Ureter (tissue), 1 donor: ENCODE data around the gene PTCHD4. TPM values are rescaled to one million over a fixed set of nuclear protein-coding genes. Genes with fewer than 3 reads are reported as not detected.

Source experiments
- DNase-seq: peaks from one replicate; pipeline ENCODE4 v3.0.0-alpha.2; 2020; ENCODE audit warnings: low spot score
- total RNA-seq: library from RNA; stranded (reverse); gene quantifications from one replicate; pipeline ENCODE4 v1.2.4, GENCODE V29; 2023
- donor health status: DM: yes; HTN: yes; CAD: no.

The PTCHD4 gene
- total RNA-seq, 1 donor from 2014 or later: 1.1 TPM

GRCh38 chr6:48099713-48100587 lies 11.0 kb downstream of the PTCHD4 start:
- DNase-seq: no peak

DNA sequence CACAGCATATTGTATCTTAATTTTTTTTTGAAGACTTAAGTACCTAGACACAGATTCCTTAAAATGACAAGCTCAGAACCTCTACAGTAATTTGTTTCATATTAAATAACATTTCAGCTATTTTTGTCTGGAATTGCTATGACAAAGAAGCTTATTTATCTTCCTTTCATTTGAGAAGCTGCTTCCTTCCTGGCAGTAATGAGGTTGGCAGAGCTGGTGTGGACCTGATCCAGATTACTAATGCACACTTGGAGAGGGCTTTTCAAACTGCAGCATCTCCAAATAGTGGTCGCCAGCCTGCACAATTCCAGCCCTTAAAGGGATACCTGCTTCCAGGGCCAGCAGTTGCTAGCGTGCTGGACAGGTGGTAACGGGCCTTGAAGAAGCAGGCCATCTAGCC lies 12.1 kb downstream of the PTCHD4 start:
- no peak for DNase-seq

- DNase-seq: no peak
Observed at GRCh38 chr6:48092550-48093217, 18.3 kb downstream of the PTCHD4 start.

DNA sequence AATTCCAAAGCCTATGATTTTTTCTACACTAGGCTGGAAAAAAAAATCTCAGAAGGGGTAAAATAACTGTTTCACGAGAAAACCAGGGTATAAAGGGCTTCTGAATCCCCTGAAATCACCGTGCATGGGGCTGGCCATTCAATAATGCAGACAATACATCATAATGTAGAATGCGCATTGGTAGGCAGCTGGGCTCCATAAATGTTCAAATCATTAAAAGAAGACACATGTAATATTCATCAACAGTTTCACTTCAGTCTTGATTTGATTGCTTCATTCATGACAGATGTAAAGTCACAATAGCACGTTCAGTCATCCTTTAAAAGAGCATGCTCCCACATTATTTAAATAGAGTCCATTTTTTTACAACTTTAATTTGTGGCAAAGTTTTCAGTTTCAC lies 20.5 kb downstream of the PTCHD4 start:
- no peak for DNase-seq

DNA sequence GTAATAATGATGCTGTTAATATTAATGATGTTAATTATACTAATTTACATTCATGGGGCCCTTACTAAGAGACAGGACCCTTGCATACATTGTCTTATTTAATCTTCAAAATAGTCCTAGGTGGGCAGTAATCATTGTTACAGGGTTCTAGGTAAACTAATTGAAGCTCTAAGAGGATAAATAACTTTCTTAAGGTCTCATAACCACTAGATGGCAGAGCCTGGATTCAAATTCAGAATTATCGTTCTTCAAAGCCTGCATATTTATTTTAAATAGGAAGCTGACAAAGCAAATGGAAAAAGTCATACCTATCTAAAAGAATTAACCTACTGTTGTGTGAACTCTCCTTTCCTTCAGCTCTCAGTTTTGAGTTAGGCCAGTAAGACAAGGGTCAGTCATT lies 23.5 kb downstream of the PTCHD4 start:
- DNase-seq: no peak

DNA sequence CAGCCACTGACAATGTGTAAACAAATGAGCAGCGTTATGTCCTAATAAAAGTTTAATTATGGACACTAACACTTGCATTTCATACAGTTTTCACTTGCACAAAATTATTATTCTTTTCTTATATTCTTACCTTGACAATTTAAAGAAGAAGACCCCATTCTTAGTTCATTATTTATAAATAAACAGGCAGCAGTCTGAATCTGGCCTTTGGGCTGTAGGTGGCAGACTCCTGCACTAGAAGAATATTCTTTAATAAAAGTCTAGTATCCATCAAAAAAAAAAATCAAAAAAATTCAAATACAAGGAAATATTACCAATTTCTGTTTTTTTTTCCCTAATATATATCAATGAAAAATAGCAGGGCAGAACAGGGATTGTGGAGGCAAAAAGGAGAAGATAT lies 24.8 kb downstream of the PTCHD4 start:
- DNase-seq: no peak

GRCh38 chr6:48085131-48085741 lies 25.8 kb downstream of the PTCHD4 start:
- DNase-seq: no peak

GRCh38 chr6:48084201-48084600 lies 26.8 kb downstream of the PTCHD4 start:
- no peak for DNase-seq

- no peak for DNase-seq
Observed at GRCh38 chr6:48080227-48081009, 30.6 kb downstream of the PTCHD4 start.

DNA sequence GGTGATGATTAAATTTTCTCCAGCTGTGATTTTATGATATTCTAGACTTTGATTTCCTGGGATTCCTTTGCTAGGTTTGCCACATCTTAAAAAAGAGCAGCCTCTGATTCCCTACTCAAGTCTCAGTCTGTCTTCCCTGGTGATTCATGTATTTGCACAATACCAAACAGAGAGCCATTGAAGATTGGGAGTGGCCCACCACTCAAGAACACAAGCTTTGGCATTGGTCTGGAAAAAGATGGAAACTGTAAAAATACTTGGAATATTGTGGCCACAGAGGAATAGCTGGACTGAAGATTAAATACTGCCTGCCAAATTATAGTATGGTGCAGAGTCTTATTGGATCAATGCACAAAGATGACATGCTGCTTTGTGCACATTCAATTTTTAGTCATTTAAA lies 32.9 kb downstream of the PTCHD4 start:
- DNase-seq: no peak

- DNase-seq: no peak
Observed at GRCh38 chr6:48075181-48075580, 35.8 kb downstream of the PTCHD4 start.

DNA sequence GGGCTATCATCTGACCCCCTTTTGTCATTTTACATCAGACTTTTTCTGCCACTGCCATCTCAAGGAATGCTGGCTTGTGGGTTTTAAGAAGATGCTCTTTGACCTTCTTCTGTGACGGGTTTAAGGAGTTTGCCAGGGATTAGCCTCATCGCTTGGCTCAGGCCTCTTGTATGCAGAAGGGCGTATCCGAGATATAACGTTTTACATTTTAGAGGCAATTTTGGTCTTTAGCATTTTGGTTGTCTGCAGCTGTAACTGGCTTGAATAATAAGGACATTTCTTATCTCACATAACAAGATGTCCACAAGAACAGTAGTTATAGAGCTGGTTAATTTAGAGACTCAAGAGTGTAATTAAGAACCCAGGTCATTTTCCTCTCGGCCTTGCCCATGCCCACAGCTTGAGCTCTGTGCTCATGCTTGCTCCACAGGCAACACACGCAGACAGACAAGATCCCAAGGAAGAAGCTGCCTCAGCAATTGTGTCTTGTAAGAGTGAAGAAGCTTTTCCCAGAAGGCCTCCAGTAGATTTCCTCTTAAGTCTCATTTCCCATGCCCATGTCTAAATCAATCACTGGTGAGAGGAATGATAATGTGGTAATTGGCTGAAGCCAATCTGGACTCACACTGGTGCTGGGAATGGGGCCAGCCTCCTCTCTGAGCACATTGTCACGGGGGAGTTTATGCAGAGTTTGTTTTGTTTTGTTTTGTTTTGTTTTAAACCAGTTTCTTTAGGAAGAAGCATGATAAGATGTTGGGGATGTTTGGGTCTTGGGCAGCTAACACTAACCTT lies 36.8 kb downstream of the PTCHD4 start:
- DNase-seq: no peak

DNA sequence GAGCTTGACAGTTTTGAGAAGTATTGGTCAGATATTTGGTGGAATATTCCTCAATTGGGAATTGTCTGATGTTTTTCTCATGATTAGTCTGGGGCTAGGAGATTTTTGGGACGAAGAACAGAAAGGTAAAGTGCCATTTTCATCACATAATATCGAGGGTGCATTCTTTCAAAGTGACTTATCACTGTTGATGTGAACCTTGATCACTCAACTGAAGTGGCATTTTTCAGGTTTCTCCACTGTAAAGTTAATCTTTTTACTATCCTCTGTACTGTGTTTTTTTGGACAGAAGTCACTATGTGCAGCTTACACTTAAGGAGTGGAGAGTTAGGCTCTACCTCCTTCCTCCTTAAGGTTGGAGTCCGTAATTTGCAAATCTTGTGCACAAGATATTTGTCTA lies 39.2 kb downstream of the PTCHD4 start:
- DNase-seq: no peak

GRCh38 chr6:48069280-48069679 lies 41.7 kb downstream of the PTCHD4 start:
- no peak for DNase-seq

DNA sequence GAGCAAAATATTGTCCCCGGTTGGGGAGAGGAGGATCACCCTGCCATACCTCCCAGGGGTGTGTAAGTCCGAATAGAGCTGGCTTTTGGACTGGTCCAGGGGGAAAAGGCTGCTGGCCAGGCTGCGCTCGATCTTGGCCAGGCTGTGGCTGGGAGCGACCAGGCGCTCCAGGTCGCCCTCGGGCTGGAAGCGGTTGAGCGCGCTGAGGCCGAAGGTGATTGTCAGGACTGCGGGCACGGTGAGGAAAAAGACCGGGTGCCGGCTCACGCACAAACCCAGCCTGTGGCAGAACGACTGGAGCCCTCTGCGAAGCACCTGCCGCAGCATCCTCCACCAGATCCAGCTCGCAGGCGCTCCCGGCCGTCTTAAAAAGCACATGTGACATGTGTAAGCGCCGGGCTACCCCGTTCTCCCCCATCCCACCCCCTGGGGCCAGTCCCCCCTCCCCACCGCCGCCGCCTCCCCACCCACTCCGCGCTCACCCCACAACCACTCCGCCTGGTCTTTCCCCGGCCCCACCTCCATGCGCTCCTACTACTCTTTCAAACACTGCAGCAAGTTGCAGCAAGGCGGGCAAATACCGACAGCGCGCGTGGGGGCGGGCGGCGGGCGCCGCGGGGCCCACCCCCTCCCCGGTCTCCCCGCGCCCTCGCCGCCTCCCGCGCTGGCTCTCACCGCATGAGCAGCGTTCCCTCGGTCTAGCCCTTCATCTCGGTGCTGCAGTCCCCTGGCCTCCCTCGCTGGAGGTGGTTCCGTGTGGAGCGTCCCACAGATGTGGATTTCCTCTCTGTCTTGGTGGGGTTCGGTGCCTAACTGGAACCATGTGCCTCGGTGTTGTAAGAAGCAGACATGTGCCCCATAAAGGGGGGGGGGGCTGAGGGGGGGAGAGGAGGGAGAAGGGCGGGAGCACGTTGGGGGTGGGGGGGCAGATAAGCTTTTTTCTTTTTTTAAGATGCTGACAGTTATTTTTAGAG lies 42.4 kb downstream of the PTCHD4 start:
- no peak for DNase-seq

DNA sequence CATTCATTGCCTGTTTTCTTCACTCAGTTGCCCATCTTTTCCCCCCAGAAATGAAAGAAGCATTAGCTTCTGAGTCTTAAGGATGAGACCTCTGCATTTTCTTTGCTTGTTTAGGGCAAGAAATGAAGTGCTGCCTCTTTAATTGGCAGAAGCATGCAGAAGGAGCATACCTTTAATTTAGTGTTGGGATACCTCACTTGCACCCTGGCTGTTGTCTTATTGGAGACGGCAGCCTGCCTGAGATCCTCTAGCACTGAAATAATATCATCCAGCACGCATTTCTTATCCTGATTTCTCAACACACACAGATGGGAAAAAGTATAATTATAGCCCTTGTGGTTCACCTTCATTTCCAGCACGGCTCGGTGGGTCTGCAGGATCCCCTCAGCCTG lies 43.1 kb downstream of the PTCHD4 start:
- no peak for DNase-seq

GRCh38 chr6:48067148-48067712 lies 43.8 kb downstream of the PTCHD4 start:
- DNase-seq: no peak

GRCh38 chr6:48061265-48061990 lies 49.6 kb downstream of the PTCHD4 start:
- no peak for DNase-seq
